HG03575 (cell line): ENCODE results near the gene KCNS3.
"Not testable (repeated sequence)": the region's sequence is repeated elsewhere in the genome, so short reads cannot be mapped to it uniquely, and the experiment has no call there.

ENCODE experiments used
- ATAC-seq: cut with Tn5 transposase; IDR thresholded peaks from one replicate; pipeline ENCODE4 v1.9.1; 2021; ENCODE audit not compliant: unreplicated experiment, insufficient number of reproducible peaks, low FRiP score; ENCODE audit errors: extremely low read depth

Gene KCNS3

GRCh38 chr2:17934721-17935120 is 56.3 kb downstream of the KCNS3 start:
- no peak for ATAC-seq

- no peak for ATAC-seq
Measured at GRCh38 chr2:17935242-17935885, 56.9 kb downstream of the KCNS3 start.

DNA sequence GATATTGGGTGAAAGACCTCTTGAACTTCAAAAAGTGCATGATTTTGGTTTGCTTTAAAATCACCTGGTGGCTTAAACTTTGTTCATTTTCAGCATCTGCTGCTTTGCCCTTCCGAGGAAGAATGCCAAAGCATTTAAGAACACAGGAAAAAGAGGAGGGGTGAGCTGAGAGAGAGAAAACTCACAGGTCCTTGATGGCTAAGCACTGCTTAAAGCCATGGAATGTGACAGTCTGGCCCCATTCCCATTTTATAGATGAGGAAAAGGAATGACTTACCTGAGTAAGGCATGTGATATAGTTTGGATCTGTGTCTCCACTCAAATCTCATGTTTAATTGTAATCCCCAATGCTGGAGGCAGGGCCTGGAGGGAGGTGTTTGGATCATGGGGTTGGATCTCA is 58.1 kb downstream of the KCNS3 start:
- no peak for ATAC-seq

- no peak for ATAC-seq
Measured at GRCh38 chr2:17940091-17940630, 61.7 kb downstream of the KCNS3 start.

DNA sequence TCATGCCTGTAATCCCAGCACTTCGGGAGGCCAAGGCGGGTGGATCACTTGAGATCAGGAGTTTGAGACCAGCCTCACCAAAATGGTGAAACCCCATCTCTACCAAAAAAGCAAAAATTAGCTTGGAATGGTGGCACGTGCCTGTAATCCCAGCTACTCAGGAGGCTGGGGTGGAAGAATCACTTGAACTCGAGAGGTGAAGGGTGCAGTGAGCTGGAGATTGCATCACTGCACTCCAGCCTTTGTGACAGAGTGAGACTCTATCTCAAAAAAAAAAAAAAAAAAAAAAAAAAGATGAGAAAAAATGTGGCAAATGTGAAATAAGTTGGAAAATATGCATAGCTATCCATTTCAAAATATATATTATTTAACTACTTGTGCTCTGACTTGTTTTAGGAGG is 65.0 kb downstream of the KCNS3 start:
- no peak for ATAC-seq

- no peak for ATAC-seq
Measured at GRCh38 chr2:17947113-17947512, 68.6 kb downstream of the KCNS3 start.

- no peak for ATAC-seq
Measured at GRCh38 chr2:17950006-17950405, 71.5 kb downstream of the KCNS3 start.

DNA sequence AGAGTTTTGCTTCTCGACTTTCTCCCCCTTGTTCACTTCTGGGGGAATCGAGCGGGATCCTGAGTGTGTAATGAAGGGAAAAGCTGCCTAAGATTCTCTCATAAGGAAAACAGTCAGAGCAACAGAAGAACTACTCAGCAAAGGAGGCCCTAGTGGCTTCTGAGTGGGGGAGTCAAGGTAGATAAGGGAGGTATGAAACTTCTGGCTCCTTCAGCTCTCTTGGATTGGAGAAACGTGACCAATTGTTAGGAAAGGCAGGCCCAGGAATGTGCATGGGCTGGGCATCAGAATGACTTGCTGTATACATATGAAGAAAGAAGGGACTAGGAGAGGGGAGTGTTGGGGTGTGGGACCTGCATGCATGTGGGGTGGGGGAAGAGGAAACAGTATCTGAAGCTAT is 73.1 kb downstream of the KCNS3 start:
- ATAC-seq: no peak

DNA sequence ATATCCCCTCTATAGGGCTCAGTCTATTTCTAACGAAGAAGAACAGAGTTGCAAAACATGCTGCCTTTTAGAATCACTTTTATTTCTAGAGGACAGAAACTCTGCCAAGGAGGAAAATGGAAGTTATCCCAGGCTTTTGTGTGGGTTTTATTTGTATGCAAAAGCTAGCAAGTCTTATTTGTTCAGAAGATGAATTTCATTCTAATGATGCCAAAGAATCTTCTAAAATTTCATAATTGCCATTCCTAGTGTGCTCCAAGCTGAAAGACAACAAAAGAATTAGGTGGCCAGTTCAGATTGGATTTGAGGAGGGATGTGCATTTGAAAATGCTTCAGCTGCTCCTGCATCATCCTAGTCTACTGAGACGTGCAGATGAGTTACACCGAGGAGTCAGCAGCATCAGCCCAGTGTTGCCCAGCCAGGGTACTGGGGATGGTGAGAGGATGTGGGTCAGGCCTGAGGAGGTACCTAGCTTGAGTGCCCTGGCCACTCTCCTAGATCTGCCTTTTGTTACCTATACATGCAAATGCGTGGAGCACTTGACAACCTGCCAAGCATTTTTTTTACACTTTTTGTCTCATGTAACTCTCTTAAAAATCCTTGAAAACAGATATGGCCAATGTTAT is 80.1 kb downstream of the KCNS3 start:
- ATAC-seq: no peak

GRCh38 chr2:17959356-17959755 is 80.9 kb downstream of the KCNS3 start:
- no peak for ATAC-seq

- no peak for ATAC-seq
Measured at GRCh38 chr2:17959833-17960232, 81.4 kb downstream of the KCNS3 start.

GRCh38 chr2:17960925-17961324 is 82.5 kb downstream of the KCNS3 start:
- ATAC-seq: no peak

DNA sequence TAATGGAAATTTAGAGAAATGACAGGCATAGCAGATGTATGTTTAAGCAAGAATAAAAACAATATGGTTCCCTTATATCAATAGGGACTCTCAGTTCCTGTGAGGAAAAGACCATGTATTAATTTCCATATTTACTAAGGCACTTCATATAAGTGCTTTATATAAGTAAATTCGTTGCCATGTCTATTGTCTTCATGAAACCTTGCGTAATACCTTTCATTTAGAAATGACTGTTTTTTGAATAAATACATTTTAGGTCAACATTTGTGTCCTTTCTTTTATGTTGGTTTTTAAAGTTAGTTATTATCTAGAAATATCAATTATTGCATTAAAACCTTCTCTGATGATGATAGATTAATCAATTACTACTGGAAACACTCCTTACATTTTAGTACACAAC is 83.3 kb downstream of the KCNS3 start:
- no peak for ATAC-seq

GRCh38 chr2:17962876-17963275 is 84.4 kb downstream of the KCNS3 start:
- no peak for ATAC-seq

DNA sequence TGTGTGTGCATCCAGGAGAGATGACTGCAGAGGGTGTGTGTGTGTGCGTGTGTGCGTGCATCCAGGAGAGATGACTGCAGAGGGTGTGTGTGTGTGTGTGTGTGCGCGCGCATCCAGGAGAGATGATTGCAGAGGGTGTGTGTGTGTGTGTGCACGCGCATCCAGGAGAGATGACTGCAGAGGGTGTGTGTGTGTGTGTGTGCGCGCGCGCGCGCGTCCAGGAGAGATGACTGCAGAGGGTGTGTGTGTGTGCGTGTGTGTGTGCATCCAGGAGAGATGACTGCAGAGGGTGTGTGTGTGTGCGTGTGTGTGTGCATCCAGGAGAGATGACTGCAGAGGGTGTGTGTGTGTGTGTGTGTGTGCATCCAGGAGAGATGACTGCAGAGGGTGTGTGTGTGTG is 85.1 kb downstream of the KCNS3 start:
- ATAC-seq: not testable (repeated sequence)

- ATAC-seq: no peak
Measured at GRCh38 chr2:17965196-17965595, 86.7 kb downstream of the KCNS3 start.

DNA sequence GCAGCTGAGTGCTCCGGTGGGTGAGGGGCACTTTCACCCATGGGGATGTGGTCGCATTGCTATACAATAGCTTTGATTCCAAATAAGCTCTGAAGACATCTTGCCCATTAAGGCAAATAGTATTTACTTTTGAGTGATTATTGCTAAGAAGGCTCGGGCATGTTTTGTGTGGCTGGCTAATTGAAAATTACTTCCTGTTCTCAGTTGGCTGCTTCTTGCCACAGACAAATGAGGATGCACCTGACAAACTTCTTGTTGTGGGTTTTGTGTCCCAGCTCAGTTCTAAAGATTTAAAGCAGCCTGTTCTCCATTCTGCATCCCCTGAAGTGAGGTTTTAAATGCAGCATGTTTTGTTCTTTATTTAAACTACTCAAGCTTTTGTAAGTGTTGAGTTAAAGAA is 88.3 kb downstream of the KCNS3 start:
- ATAC-seq: no peak

- ATAC-seq: no peak
Measured at GRCh38 chr2:17969661-17970060, 91.2 kb downstream of the KCNS3 start.

GRCh38 chr2:17971531-17972125 is 93.2 kb downstream of the KCNS3 start:
- no peak for ATAC-seq

DNA sequence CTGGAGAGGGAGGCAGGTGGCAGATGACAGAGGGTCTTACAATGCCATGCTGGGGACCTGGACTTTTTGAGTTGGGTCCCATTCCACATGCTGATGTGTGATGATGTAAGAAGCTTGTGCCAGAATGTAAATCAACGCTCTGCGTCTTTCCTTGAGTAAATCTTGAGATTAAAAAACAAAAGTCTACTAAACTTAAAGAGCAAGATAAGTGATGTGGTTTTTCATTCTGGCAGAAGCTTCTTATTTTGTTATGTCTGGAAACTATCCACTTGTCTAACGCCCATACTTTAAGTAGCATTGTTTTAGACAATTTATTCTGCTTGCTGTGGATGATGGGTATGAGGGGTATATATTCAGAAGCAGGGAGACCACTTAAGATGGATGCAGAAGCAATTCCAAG is 94.5 kb downstream of the KCNS3 start:
- ATAC-seq: no peak
